Sigmoid colon (tissue), 7 donors: ENCODE data around the gene GALNT18. TPM values are rescaled to one million over a fixed set of nuclear protein-coding genes. Genes with fewer than 3 reads are reported as not detected.

Source experiments
- DNase-seq: peaks from one replicate; pipeline ENCODE4 v3.0.0-alpha.2; 2019
- H3K27ac ChIP-seq, 4 donors: fragments of 200-600 bp; sonication (generic); one replicate each; pipeline ENCODE4 v1.5.1; 2016 to 2019; ENCODE audit warnings: mild to moderate bottlenecking in 1 of 4
- H3K27me3 ChIP-seq, 3 donors: fragments of 200-600 bp; sonication (generic); one replicate each; pipeline ENCODE4 v1.5.1; 2019; ENCODE audit warnings: mild to moderate bottlenecking in 1 of 3
- H3K36me3 ChIP-seq, 4 donors: fragments of 200-600 bp; sonication (generic); one replicate each; pipeline ENCODE4 v1.5.1; 2016 to 2019
- H3K4me1 ChIP-seq, 4 donors: fragments of 200-600 bp; sonication (generic); one replicate each; pipeline ENCODE4 v1.5.1; 2017 to 2019
- H3K4me3 ChIP-seq, 4 donors: fragments of 200-600 bp; sonication (generic); one replicate each; pipeline ENCODE4 v1.5.1; 2017 to 2019; ENCODE audit warnings: mild to moderate bottlenecking in 2 of 4, moderate library complexity in 1 of 4
- H3K9me3 ChIP-seq, 4 donors: fragments of 200-600 bp in 3 of 4; sonication (generic) in 3 of 4; one replicate each; pipeline versions ENCODE4 v1.5.1 to v1.6.1; 2013 to 2019
- CTCF ChIP-seq, 4 experiments: fragments of 450-650 bp in 3 of 4; fragments of 200-600 bp in 1 of 4; IDR thresholded peaks; one replicate each; pipeline ENCODE4 v1.5.1; 2016 to 2019; ENCODE audit warnings: antibody characterized with exemption in 4 of 4, mild to moderate bottlenecking in 3 of 4, moderate library complexity in 2 of 4
- EP300 ChIP-seq, 4 donors: sonication (generic); formaldehyde crosslinking; IDR thresholded peaks; one replicate each; pipeline ENCODE4 v1.6.1; 2017; ENCODE audit warnings: antibody characterized with exemption in 4 of 4
- POLR2A ChIP-seq, 2 donors: fragments of 450-650 bp; IDR thresholded peaks; one replicate each; pipeline ENCODE4 v1.6.1; 2016; ENCODE audit warnings: antibody characterized with exemption in 2 of 2, mild to moderate bottlenecking in 2 of 2, moderate library complexity in 2 of 2
- POLR2AphosphoS5 ChIP-seq, 4 donors: sonication (generic); formaldehyde crosslinking; IDR thresholded peaks; one replicate each; pipeline ENCODE4 v1.6.1; 2017; ENCODE audit warnings: antibody characterized with exemption in 4 of 4
- WGBS, 2 donors: extraction: QIAGEN DNeasy Blood & Tissue Kit; methylation state at CpG; one replicate each; pipeline ENCODE4 v1.1.7; 2013; 5-methylcytosine and 5-hydroxymethylcytosine counted together
- intact Hi-C: fragments of 100-400 bp; cut with DNase I; formaldehyde crosslinking; loops from one replicate; pipeline ENCODE4 v1.15.1; 2023
- polyA plus RNA-seq, 3 donors: library from polyadenylated mRNA; stranded (reverse); fragments of 200-250 nt; gene quantifications; one replicate each; pipeline ENCODE4 v1.2.3, GENCODE V29; 2013
- total RNA-seq, 4 donors: library from RNA; depleted of rRNA; stranded (reverse); fragments of >200 nt; gene quantifications; one replicate each; pipeline ENCODE4 v1.1.0, GENCODE V29; 2016
- donor health status: healthy with polysubstance abuse.
- donor health status: Bipolar disorder and iron deficiency.
- donor health status: healthy.

GALNT18 gene
- total and polyA plus RNA-seq, 7 donors = 0.92 to 48.6 (median 34.9) TPM

GRCh38 chr11:11480971-11481370 lies 140.8 kb downstream of the GALNT18 start:
- Histone ChIP-seq H3K9me3 (no peaks in the 10 kb centered on the region), H3K4me1 (peaks cover 0 to 50% (median 18%) of the 10 kb centered on the region in 4 donors), H3K4me3 (no peak overlapping the region), H3K27me3 (no peaks in the 10 kb centered on the region), H3K27ac (no peak overlapping the region), H3K36me3 (no peaks in the 10 kb centered on the region)
- TF ChIP-seq EP300 (IDR thresholded peaks at IDR 0.05) = no peak
- no peak for TF ChIP-seq CTCF (IDR thresholded peaks at IDR 0.05)
- TF ChIP-seq POLR2AphosphoS5 (IDR thresholded peaks at IDR 0.05) = no peak
- TF ChIP-seq POLR2A (IDR thresholded peaks at IDR 0.05) = no peak
- 85 to 91% methylated on average over 2 of the region's 3 CpGs for WGBS, 2 donors
- intact Hi-C loops = no loop called here
- DNase-seq = no peak

- Histone ChIP-seq H3K36me3 (no peaks in the 10 kb centered on the region), H3K4me1 (peaks cover 0 to 47% (median 18%) of the 10 kb centered on the region in 4 donors), H3K4me3 (no peak overlapping the region), H3K27ac (no peak overlapping the region), H3K9me3 (no peaks in the 10 kb centered on the region), H3K27me3 (no peaks in the 10 kb centered on the region)
- DNase-seq = no peak
- TF ChIP-seq CTCF (IDR thresholded peaks at IDR 0.05) (no peak), EP300 (IDR thresholded peaks at IDR 0.05) (no peak), POLR2A (IDR thresholded peaks at IDR 0.05) (no peak), POLR2AphosphoS5 (IDR thresholded peaks at IDR 0.05) (no peak)
- intact Hi-C loops = no loop called here
- WGBS, 2 donors = 86 to 92% methylated on average over 12 of the region's 12 CpGs
Measured at GRCh38 chr11:11478687-11479086, 143.1 kb downstream of the GALNT18 start.

- intact Hi-C loops = no loop called here
- no peak for DNase-seq
- TF ChIP-seq CTCF (IDR thresholded peaks at IDR 0.05) = no peak
- no peak for TF ChIP-seq POLR2A (IDR thresholded peaks at IDR 0.05)
- TF ChIP-seq EP300 (IDR thresholded peaks at IDR 0.05) = no peak
- no peak for TF ChIP-seq POLR2AphosphoS5 (IDR thresholded peaks at IDR 0.05)
Measured at GRCh38 chr11:11477695-11478420, 143.9 kb downstream of the GALNT18 start.

GRCh38 chr11:11476971-11477645 lies 144.7 kb downstream of the GALNT18 start:
- Histone ChIP-seq H3K27ac (peak overlapping the region in 1 of 4 donors; percentile 12), H3K4me1 (peaks cover 0 to 34% (median 18%) of the 10 kb centered on the region in 4 donors), H3K27me3 (no peaks in the 10 kb centered on the region), H3K36me3 (no peaks in the 10 kb centered on the region), H3K4me3 (no peak overlapping the region), H3K9me3 (no peaks in the 10 kb centered on the region)
- intact Hi-C loops = no loop called here
- 58 to 60% methylated on average over 4 of the region's 4 CpGs for WGBS, 2 donors
- TF ChIP-seq POLR2A (IDR thresholded peaks at IDR 0.05) (no peak), EP300 (IDR thresholded peaks at IDR 0.05) (no peak), CTCF (IDR thresholded peaks at IDR 0.05) (no peak), POLR2AphosphoS5 (IDR thresholded peaks at IDR 0.05) (no peak)
- no peak for DNase-seq

More at GRCh38 chr11:11477695-11478420, 143.9 kb downstream of the GALNT18 start:
- Histone ChIP-seq H3K36me3 (no peaks in the 10 kb centered on the region), H3K4me3 (no peak overlapping the region), H3K9me3 (no peaks in the 10 kb centered on the region), H3K4me1 (peaks cover 0 to 39% (median 18%) of the 10 kb centered on the region in 4 donors), H3K27me3 (no peaks in the 10 kb centered on the region), H3K27ac (peak overlapping the region in 1 of 4 donors; percentile 12)
- 48 to 69% methylated on average over 2 of the region's 2 CpGs for WGBS, 2 donors
